Uterus (tissue), 4 donors: ENCODE measurements around the gene BICDL2. TPM values are rescaled to one million over a fixed set of nuclear protein-coding genes. Genes with fewer than 3 reads are reported as not detected.

Experiments used
- DNase-seq, 2 donors: peaks; one replicate each; pipeline ENCODE4 v3.0.0-alpha.2; 2019 to 2020
- H3K27ac ChIP-seq, 2 donors: fragments of 200-600 bp; sonication (generic); 1 replicate in 1 of 2; 2 replicates in 1 of 2; pipeline ENCODE4 v1.5.1; 2016 to 2018
- H3K27me3 ChIP-seq, 2 donors: fragments of 200-600 bp; sonication (generic); one replicate each; pipeline ENCODE4 v1.5.1; 2018 to 2019; ENCODE audit warnings: control low read depth in 1 of 2
- H3K36me3 ChIP-seq, 2 donors: fragments of 200-600 bp; sonication (generic); one replicate each; pipeline ENCODE4 v1.5.1; 2019; ENCODE audit warnings: control low read depth in 1 of 2
- H3K4me1 ChIP-seq, 2 donors: fragments of 200-600 bp; sonication (generic); one replicate each; pipeline ENCODE4 v1.5.1; 2018 to 2019; ENCODE audit warnings: control low read depth in 1 of 2
- H3K4me3 ChIP-seq, 2 donors: fragments of 200-600 bp; sonication (generic); 1 replicate in 1 of 2; 2 replicates in 1 of 2; pipeline ENCODE4 v1.5.1; 2018 to 2019; ENCODE audit warnings: mild to moderate bottlenecking in 1 of 2
- H3K9me3 ChIP-seq, 2 donors: fragments of 200-600 bp; sonication (generic); one replicate each; pipeline ENCODE4 v1.5.1; 2019; ENCODE audit warnings: control low read depth in 1 of 2
- POLR2A ChIP-seq, 2 donors: fragments of 450-650 bp; IDR thresholded peaks; one replicate each; pipeline ENCODE4 v1.6.1; 2016; ENCODE audit warnings: antibody characterized with exemption in 2 of 2, mild to moderate bottlenecking in 1 of 2, moderate library complexity in 1 of 2
- intact Hi-C: fragments of 100-400 bp; cut with DNase I; formaldehyde crosslinking; loops from one replicate; pipeline ENCODE4 v1.15.1; 2023; ENCODE audit warnings: low total_unique reads
- total RNA-seq, 4 donors: library from RNA; depleted of rRNA in 3 of 4; stranded (reverse); fragments of >200 nt in 3 of 4; gene quantifications; one replicate each; pipeline versions ENCODE4 v1.1.0 to v1.2.4, GENCODE V29; 2014 to 2023
- TF ChIP-seq, protein P1 (sequence below), 4 experiments: fragments of 200-600 bp in 2 of 4; fragments of 450-650 bp in 2 of 4; sonication (generic) in 2 of 4; IDR thresholded peaks; one replicate each; pipeline ENCODE4 v1.5.1; 2016 to 2019; ENCODE audit warnings: antibody characterized with exemption in 4 of 4, mild to moderate bottlenecking in 2 of 4, moderate library complexity in 1 of 4
- donor health status: DM: yes; HTN: yes; CAD: no.

BICDL2 gene
- total RNA-seq, 4 donors from 2014 or later, result 0.26 to 1.9 (median 0.29) TPM; not detected in 1

DNA sequence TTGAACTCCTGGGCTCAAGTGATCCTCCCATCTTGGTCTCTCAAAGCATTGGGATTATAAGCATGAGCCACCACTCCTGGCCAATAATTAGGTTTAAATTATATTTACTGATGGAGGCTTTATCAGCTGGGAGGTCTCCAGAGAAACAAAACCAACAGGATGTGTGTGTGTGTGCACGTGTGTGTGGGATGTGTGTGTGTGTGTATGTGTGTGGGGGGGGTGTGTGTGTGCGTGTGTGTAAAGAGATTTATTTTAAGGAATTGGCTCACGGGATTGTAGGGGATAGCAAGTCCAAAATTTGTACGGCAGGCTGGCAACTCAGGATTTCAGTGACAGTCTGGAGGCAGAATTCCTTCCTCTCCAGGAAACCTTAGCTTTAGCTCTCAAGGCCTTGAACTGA is 14.3 kb upstream of the BICDL2 start:
- H3K9me3 ChIP-seq, result no peaks in the 10 kb centered on the region
- H3K4me1 ChIP-seq, result peaks cover 0 to 10% of the 10 kb centered on the region in 2 donors
- H3K27me3 ChIP-seq, result peaks cover 7 to 13% of the 10 kb centered on the region in 2 donors
- H3K4me3 ChIP-seq, result no peak overlapping the region
- intact Hi-C loops, result no loop called here
- no peaks in the 10 kb centered on the region for H3K36me3 ChIP-seq
- DNase-seq, result no peak
- H3K27ac ChIP-seq, result no peak overlapping the region
- no peak for TF ChIP-seq POLR2A (IDR thresholded peaks at IDR 0.05)
- TF ChIP-seq, protein P1, sequence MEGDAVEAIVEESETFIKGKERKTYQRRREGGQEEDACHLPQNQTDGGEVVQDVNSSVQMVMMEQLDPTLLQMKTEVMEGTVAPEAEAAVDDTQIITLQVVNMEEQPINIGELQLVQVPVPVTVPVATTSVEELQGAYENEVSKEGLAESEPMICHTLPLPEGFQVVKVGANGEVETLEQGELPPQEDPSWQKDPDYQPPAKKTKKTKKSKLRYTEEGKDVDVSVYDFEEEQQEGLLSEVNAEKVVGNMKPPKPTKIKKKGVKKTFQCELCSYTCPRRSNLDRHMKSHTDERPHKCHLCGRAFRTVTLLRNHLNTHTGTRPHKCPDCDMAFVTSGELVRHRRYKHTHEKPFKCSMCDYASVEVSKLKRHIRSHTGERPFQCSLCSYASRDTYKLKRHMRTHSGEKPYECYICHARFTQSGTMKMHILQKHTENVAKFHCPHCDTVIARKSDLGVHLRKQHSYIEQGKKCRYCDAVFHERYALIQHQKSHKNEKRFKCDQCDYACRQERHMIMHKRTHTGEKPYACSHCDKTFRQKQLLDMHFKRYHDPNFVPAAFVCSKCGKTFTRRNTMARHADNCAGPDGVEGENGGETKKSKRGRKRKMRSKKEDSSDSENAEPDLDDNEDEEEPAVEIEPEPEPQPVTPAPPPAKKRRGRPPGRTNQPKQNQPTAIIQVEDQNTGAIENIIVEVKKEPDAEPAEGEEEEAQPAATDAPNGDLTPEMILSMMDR (IDR thresholded peaks at IDR 0.05), result no peak

DNA sequence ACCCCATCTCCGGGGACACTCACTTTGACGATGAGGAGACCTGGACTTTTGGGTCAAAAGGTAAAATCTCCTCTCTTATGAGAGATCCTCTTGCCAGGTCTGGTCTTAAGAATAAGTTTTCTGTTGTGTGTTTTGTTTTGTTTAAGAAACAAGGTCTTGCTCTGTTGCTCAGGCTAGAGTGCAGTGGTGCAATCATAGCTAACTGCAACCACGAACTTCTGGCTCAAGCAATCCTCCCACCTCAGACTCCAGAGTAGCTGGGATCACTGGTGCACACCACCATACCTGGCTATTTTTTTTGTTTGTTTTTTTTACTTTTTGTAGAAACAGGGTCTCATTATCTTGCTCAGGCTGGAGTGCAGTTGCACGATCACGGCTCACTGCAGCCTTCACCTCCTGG is 13.7 kb upstream of the BICDL2 start:
- DNase-seq, result no peak
- no peak for TF ChIP-seq POLR2A (IDR thresholded peaks at IDR 0.05)
- intact Hi-C loops, result no loop called here
- Histone ChIP-seq H3K9me3 (no peaks in the 10 kb centered on the region), H3K27ac (no peak overlapping the region), H3K4me3 (no peak overlapping the region), H3K36me3 (no peaks in the 10 kb centered on the region), H3K4me1 (peaks cover 0 to 15% of the 10 kb centered on the region in 2 donors), H3K27me3 (peaks cover 12 to 18% of the 10 kb centered on the region in 2 donors)

DNA sequence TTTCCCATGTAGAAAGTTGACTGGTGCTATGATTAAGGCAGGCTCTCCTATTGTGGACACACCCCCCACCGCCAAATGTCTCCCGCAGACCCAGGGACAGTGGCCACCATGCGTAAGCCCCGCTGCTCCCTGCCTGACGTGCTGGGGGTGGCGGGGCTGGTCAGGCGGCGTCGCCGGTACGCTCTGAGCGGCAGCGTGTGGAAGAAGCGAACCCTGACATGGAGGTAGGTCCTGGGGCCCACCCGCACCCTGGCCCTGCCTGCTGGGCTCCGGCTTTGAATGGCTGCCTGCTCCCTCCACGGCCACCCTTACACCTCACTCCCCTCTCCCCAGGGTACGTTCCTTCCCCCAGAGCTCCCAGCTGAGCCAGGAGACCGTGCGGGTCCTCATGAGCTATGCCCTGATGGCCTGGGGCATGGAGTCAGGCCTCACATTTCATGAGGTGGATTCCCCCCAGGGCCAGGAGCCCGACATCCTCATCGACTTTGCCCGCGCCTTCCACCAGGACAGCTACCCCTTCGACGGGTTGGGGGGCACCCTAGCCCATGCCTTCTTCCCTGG is 13.3 kb upstream of the BICDL2 start:
- Histone ChIP-seq H3K9me3 (no peaks in the 10 kb centered on the region), H3K4me1 (peaks cover 0 to 16% of the 10 kb centered on the region in 2 donors), H3K27me3 (peaks cover 16 to 23% of the 10 kb centered on the region in 2 donors), H3K36me3 (no peaks in the 10 kb centered on the region), H3K27ac (no peak overlapping the region), H3K4me3 (no peak overlapping the region)
- no peak for TF ChIP-seq POLR2A (IDR thresholded peaks at IDR 0.05)
- TF ChIP-seq, protein P1 (IDR thresholded peaks at IDR 0.05), result no peak
- DNase-seq, result no peak
- intact Hi-C loops, result no loop called here

GRCh38 chr16:3047387-3047720 is 10.6 kb upstream of the BICDL2 start:
- peaks cover 29 to 37% of the 10 kb centered on the region in 2 donors for H3K27me3 ChIP-seq
- H3K4me1 ChIP-seq, result peaks cover 0 to 16% of the 10 kb centered on the region in 2 donors
- no peak overlapping the region for H3K4me3 ChIP-seq
- intact Hi-C loops, result no loop called here
- TF ChIP-seq, protein P1 (IDR thresholded peaks at IDR 0.05), result no peak
- no peak for TF ChIP-seq POLR2A (IDR thresholded peaks at IDR 0.05)
- no peak for DNase-seq
- no peaks in the 10 kb centered on the region for H3K9me3 ChIP-seq
- no peak overlapping the region for H3K27ac ChIP-seq
- H3K36me3 ChIP-seq, result no peaks in the 10 kb centered on the region

DNA sequence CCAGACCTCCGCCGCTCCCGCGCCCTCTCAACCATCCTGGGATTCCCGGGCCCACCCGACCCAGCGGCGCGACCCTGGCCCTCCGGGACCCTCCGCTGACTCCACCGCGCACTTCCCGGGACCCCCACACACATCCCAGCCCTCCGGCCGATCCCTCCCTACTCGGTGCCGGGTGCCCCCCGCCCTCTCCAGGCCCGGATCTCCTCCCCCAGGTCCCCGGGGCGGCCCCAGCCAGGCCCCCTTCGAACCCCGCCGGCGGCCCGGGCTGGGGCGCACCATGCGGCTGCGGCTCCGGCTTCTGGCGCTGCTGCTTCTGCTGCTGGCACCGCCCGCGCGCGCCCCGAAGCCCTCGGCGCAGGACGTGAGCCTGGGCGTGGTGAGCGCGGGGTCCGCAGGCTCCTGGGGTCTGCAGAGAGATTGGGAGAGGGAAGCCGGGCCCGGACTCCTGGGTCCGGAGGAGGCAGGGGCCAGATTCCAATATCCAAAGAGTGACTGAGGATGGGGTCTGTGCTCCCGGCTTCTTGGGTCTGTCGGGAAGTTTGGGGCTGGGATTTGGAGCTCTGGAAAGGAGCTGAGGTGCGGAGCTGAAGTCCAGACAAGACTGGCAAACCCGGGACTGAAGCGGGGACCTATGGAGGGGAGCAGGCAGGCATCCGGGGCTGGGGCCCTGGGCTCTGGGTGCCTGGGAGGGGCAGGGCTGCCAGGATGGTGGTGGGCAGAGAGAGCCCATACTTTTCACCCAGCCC is 10.1 kb upstream of the BICDL2 start:
- H3K27me3 ChIP-seq, result peaks cover 29 to 37% of the 10 kb centered on the region in 2 donors
- no peak for DNase-seq
- H3K4me3 ChIP-seq, result peak overlapping the region in 1 of 2 donors; percentile 20
- intact Hi-C loops, result no loop called here
- peaks cover 0 to 16% of the 10 kb centered on the region in 2 donors for H3K4me1 ChIP-seq
- TF ChIP-seq POLR2A (IDR thresholded peaks at IDR 0.05), result no peak
- TF ChIP-seq, protein P1 (IDR thresholded peaks at IDR 0.05), result no peak
- H3K9me3 ChIP-seq, result no peaks in the 10 kb centered on the region
- no peak overlapping the region for H3K27ac ChIP-seq
- no peaks in the 10 kb centered on the region for H3K36me3 ChIP-seq
